Uterus (tissue), 4 donors: ENCODE results near the gene MON1B. TPM values are rescaled to one million over a fixed set of nuclear protein-coding genes. Genes with fewer than 3 reads are reported as not detected.

Source experiments
- DNase-seq, 2 donors: peaks; one replicate each; pipeline ENCODE4 v3.0.0-alpha.2; 2019 to 2020
- H3K27ac ChIP-seq, 2 donors: fragments of 200-600 bp; sonication (generic); 1 replicate in 1 of 2; 2 replicates in 1 of 2; pipeline ENCODE4 v1.5.1; 2016 to 2018
- H3K27me3 ChIP-seq, 2 donors: fragments of 200-600 bp; sonication (generic); one replicate each; pipeline ENCODE4 v1.5.1; 2018 to 2019; ENCODE audit warnings: control low read depth in 1 of 2
- H3K36me3 ChIP-seq, 2 donors: fragments of 200-600 bp; sonication (generic); one replicate each; pipeline ENCODE4 v1.5.1; 2019; ENCODE audit warnings: control low read depth in 1 of 2
- H3K4me1 ChIP-seq, 2 donors: fragments of 200-600 bp; sonication (generic); one replicate each; pipeline ENCODE4 v1.5.1; 2018 to 2019; ENCODE audit warnings: control low read depth in 1 of 2
- H3K4me3 ChIP-seq, 2 donors: fragments of 200-600 bp; sonication (generic); 1 replicate in 1 of 2; 2 replicates in 1 of 2; pipeline ENCODE4 v1.5.1; 2018 to 2019; ENCODE audit warnings: mild to moderate bottlenecking in 1 of 2
- H3K9me3 ChIP-seq, 2 donors: fragments of 200-600 bp; sonication (generic); one replicate each; pipeline ENCODE4 v1.5.1; 2019; ENCODE audit warnings: control low read depth in 1 of 2
- CTCF ChIP-seq, 4 experiments: fragments of 200-600 bp in 2 of 4; fragments of 450-650 bp in 2 of 4; sonication (generic) in 2 of 4; IDR thresholded peaks; one replicate each; pipeline ENCODE4 v1.5.1; 2016 to 2019; ENCODE audit warnings: antibody characterized with exemption in 4 of 4, mild to moderate bottlenecking in 2 of 4, moderate library complexity in 1 of 4
- POLR2A ChIP-seq, 2 donors: fragments of 450-650 bp; IDR thresholded peaks; one replicate each; pipeline ENCODE4 v1.6.1; 2016; ENCODE audit warnings: antibody characterized with exemption in 2 of 2, mild to moderate bottlenecking in 1 of 2, moderate library complexity in 1 of 2
- intact Hi-C: fragments of 100-400 bp; cut with DNase I; formaldehyde crosslinking; loops from one replicate; pipeline ENCODE4 v1.15.1; 2023; ENCODE audit warnings: low total_unique reads
- total RNA-seq, 4 donors: library from RNA; depleted of rRNA in 3 of 4; stranded (reverse); fragments of >200 nt in 3 of 4; gene quantifications; one replicate each; pipeline versions ENCODE4 v1.1.0 to v1.2.4, GENCODE V29; 2014 to 2023
- donor health status: DM: yes; HTN: yes; CAD: no.

The MON1B gene
- total RNA-seq, 4 donors from 2014 or later: 1.3 to 35.8 (median 20.2) TPM

- intact Hi-C loops: no loop called here
- Histone ChIP-seq H3K36me3 (no peaks in the 10 kb centered on the region), H3K27ac (no peak overlapping the region), H3K4me1 (no peaks in the 10 kb centered on the region), H3K27me3 (no peaks in the 10 kb centered on the region), H3K9me3 (no peaks in the 10 kb centered on the region), H3K4me3 (no peak overlapping the region)
- TF ChIP-seq CTCF (IDR thresholded peaks at IDR 0.05) (no peak), POLR2A (IDR thresholded peaks at IDR 0.05) (no peak)
- DNase-seq: no peak
Observed at GRCh38 chr16:77219437-77219836, 28.4 kb downstream of the MON1B start.

GRCh38 chr16:77220427-77220826 is 29.4 kb downstream of the MON1B start:
- H3K36me3 ChIP-seq: no peaks in the 10 kb centered on the region
- H3K4me3 ChIP-seq: no peak overlapping the region
- no peaks in the 10 kb centered on the region for H3K9me3 ChIP-seq
- no peak overlapping the region for H3K27ac ChIP-seq
- H3K4me1 ChIP-seq: no peaks in the 10 kb centered on the region
- no peaks in the 10 kb centered on the region for H3K27me3 ChIP-seq
- intact Hi-C loops: no loop called here
- no peak for DNase-seq
- no peak for TF ChIP-seq POLR2A (IDR thresholded peaks at IDR 0.05)
- no peak for TF ChIP-seq CTCF (IDR thresholded peaks at IDR 0.05)

GRCh38 chr16:77221482-77221881 is 30.5 kb downstream of the MON1B start:
- TF ChIP-seq CTCF (IDR thresholded peaks at IDR 0.05): no peak
- TF ChIP-seq POLR2A (IDR thresholded peaks at IDR 0.05): no peak
- Histone ChIP-seq H3K4me1 (no peaks in the 10 kb centered on the region), H3K9me3 (no peaks in the 10 kb centered on the region), H3K36me3 (no peaks in the 10 kb centered on the region), H3K27me3 (no peaks in the 10 kb centered on the region), H3K27ac (no peak overlapping the region), H3K4me3 (no peak overlapping the region)
- DNase-seq: no peak
- intact Hi-C loops: no loop called here

GRCh38 chr16:77223184-77223583 is 32.2 kb downstream of the MON1B start:
- H3K27ac ChIP-seq: no peak overlapping the region
- TF ChIP-seq POLR2A (IDR thresholded peaks at IDR 0.05) (no peak), CTCF (IDR thresholded peaks at IDR 0.05) (no peak)
- H3K36me3 ChIP-seq: no peaks in the 10 kb centered on the region
- no peak overlapping the region for H3K4me3 ChIP-seq
- no peaks in the 10 kb centered on the region for H3K4me1 ChIP-seq
- H3K9me3 ChIP-seq: no peaks in the 10 kb centered on the region
- H3K27me3 ChIP-seq: no peaks in the 10 kb centered on the region
- intact Hi-C loops: no loop called here
- DNase-seq: no peak

- DNase-seq: no peak
- intact Hi-C loops: no loop called here
- Histone ChIP-seq H3K27ac (no peak overlapping the region), H3K27me3 (no peaks in the 10 kb centered on the region), H3K36me3 (no peaks in the 10 kb centered on the region), H3K4me1 (no peaks in the 10 kb centered on the region), H3K9me3 (no peaks in the 10 kb centered on the region), H3K4me3 (no peak overlapping the region)
- TF ChIP-seq POLR2A (IDR thresholded peaks at IDR 0.05) (no peak), CTCF (IDR thresholded peaks at IDR 0.05) (no peak)
Observed at GRCh38 chr16:77225182-77225581, 34.2 kb downstream of the MON1B start.
